HG03175 (cell line): Measurements from ENCODE around the gene LIN7C.
"Not testable (repeated sequence)": the region's sequence is repeated elsewhere in the genome, so short reads cannot be mapped to it uniquely, and the experiment has no call there.

Source experiments
- ATAC-seq: cut with Tn5 transposase; IDR thresholded peaks from one replicate; pipeline ENCODE4 v1.9.1; 2021; ENCODE audit warnings: mild to moderate bottlenecking, moderate library complexity; ENCODE audit not compliant: unreplicated experiment

The LIN7C gene, protein sequence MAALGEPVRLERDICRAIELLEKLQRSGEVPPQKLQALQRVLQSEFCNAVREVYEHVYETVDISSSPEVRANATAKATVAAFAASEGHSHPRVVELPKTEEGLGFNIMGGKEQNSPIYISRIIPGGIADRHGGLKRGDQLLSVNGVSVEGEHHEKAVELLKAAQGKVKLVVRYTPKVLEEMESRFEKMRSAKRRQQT

DNA sequence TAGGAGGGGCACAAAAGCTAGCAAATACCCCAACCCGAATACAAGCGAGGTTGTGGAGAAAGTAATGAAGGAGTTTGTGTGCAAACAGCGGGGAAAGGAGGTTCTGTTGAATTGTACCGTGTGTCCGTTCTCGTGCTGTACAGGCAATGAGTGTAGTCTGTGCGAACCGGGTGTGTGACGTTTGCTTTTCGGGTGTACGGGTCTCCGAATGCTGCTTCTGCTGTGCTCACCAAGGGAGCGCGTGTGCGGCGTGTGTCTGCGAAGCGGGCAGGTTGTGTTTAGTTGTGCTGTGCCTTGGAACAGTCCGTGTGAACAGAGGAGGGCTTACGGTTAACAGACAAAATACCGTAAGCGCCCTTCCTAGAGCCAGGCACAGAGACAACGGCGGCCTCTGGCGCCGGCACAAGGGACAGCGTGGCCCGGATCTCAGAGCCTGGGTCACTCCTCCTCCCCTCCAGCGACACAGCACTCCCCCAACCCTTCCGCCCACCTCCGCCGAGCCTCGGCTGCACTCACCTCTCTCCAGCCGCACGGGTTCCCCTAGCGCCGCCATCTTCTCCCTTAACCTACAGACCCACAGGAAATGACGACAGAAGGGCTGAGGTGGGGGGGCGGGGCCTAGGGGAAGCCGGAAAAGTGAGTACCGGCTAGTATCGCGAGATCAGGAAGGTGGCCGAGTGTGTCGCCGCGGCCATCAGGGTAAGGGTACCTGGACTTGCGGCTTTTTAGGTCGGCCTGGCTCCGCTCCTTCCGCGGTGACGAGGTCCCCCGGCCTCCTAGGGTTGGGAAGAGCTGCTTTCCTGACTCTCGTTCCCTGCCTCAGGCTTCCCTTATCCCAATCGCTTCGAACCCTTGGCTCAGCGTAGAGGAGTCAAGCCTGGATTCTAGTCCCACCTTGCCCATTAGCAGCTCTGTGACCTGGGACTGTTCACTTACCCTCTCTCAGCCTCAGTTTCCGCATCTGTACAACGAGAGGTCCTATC is at the start of gene LIN7C:
TSS of gene LIN7C (minus strand) at position 570 of the 983 bp plus-strand sequence. CDS start at position 553, 17 bp downstream.
- peak; percentile 94 for ATAC-seq

DNA sequence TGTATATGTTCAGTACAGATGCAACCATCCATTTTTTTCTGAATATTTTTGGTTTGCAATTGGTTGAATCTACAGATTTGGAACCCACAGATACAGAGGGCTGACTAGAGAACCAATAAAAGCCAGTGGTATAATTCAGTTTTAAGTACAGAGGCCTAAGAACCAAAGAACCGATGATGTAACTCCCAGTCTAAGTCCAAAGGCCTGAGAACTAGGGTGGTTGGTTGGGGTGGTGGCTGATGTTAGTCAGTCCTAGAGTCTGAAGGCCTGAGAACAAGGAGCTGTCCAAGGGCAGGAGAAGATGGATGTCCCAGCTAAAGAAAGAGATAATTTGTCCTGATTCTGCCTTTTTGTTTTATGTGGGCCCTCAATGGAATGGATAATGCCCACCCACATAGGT is 48.7 kb upstream of the LIN7C start:
- no peak for ATAC-seq

DNA sequence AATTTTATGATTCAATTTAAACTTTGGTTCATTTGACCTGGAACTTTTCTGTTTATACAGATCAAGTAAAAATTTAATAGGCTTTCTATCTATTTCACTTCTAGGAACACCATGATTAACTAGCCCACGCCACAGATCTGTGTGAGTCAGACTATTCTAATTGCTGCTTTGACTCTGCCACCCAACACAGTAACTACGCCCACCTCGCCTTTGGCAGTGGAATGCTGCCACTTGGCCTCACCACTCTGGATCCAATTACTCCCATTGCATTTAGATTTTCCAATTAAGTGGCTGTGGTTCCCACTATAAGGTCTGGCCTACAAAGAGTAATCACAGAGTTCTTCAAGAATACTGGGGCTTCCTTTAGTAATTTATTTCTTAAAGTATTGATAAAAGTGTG is 46.6 kb upstream of the LIN7C start:
- ATAC-seq, result no peak

DNA sequence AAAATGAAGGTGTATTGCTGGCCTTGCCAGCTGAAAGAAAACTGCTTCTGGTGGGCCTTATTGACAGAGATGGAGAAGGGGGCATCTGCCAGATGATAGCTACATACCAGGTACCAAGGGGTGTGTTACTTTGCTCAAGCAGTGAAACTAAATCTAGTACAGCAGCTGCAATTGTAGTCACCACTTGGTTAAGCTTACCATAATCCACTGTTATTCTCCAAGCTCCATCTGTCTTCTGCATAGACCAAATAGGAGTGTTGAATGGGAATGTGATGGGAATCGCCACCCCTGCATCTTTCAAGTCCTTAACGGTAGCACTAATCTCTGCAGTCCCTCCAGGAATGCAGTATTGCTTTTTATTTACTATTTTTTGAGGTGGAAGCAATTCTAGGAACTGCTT is 45.8 kb upstream of the LIN7C start:
- no peak for ATAC-seq

DNA sequence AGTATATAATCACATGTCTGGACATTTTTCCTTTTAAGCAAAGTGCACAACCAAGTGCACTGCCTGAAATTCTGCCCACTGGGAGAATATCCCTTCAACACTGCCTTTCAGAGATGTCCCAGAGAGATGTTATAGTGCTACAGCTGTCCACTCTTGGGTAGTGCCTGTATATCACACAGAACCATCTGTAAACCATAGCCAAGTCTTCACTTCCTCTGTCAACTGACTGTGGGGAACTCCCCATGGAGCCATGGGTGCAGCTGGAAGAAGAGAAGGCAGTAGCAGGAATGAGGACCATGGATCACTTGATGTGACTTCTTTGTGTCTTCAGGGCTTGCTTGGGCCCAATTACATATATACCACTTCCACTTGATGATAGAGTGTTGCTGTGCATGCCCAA is 44.6 kb upstream of the LIN7C start:
- no peak for ATAC-seq

DNA sequence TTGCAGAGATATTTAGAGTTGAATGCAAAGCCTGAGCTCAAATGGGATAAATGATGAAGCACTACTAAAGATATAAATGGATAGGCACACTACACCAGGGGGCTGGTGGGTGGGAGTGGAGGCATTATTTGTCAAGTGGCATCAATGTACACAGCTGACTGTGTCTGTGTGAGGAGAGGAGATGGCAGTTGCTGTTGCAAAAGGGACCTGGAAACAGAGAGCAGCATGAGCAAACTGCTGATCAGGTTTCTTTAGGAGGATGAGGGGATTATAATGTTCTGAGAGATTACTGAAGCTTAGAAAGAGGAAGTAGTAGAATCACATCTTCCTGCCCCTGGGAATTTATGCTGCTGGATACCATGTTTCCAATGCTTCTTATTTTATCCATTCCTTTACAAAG is 39.4 kb upstream of the LIN7C start:
- no peak for ATAC-seq

DNA sequence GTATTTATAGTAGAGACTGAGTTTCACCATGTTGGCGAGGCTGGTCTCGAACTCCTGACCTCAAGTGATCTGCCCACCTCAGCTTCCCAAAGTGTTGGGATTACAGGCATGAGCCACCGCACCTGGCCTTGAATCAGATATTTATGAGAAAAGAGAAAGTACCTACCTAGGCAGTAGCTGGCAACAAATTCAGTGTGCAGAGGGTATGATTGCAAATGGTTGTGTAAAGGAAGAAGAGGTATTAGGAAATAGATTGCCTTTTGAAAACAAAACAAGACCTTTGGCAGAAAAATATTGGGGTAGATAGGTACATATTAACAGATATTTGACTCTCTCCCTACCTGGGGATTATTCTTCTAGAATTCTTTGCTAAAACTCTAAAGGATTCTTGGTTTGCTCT is 38.5 kb upstream of the LIN7C start:
- no peak for ATAC-seq

DNA sequence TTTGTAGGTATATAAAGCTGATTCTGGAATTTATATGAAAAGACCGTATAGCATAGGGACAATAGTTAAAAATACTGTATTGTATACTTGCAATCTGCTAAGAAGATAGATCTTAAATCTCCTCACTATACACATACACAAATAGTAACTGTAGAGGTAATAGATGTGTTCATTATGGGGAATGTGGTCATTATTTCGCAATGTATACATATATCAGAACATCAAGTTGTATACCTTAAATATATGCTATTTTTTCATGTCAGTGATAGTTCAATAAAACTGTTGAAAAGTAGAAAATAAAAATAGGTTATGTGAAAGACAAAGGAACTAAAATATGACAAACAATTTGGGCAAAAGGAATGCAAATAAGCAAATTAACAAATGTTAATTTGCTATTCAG is 35.2 kb upstream of the LIN7C start:
- ATAC-seq, result no peak

DNA sequence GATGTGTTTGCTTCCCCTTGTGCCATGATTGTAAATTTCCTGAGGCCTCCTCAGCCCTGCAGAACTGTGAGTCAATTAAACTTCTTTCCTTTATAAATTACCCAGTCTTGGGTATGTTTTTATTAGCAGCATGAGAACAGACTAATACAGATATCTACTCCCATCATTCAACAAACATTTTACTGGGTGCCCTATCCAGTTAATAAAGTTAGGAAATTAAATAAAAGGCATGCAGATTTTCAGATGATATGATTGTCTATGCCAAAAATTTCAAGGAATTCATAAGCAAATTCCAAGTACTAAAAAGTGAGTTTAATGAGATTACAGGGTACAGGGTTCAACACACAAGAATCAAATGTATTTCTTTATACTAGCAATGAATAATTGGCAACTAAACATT is 33.5 kb upstream of the LIN7C start:
- no peak for ATAC-seq

DNA sequence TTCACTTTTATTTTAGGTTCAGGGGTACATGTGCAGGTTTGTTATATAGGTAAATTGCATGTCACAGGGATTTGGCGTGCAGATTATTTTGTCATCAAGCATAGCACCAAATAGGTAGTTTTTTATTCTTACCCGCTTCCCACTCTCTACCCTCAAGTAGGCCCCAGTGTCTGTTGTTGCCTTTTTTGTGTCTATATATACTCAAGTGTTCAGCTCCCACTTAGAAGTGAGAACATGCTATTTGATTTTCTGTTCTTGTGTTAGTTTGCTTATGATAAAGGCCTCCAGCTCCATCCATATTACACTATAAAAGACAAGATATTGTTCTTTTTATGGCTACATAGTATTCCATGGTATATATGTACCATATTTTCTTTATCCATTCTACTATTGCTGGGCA is 28.5 kb upstream of the LIN7C start:
- no peak for ATAC-seq

DNA sequence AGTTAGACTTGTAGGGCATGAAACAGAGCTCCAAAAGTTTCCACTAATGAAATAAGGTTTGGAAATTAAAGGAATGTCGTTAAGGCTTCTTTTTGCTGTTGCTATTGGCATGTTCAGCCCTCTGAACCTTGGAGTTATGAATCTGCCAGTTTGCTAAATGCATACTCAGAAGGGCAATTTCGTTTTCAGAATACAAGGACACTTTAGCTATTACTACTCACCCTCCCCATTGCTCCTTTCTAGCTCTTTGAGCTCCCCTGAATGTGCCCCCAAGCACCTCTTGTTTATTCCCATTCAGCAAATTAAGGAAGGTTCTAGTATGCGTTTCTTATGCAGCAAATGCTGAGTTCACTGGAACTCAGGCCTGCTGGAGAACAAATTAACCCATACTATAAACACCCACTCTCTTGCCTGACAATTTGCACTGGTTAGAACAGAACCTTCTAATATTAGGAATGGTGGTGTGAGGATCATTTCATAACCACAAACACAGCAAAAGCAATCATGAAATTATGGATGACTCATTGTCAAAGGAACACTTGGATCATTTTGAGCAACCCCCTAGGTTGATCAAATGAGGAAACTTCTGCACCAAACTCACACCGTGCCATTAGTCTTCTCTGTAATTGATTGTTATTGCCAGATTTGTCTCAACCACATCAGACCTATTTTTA is 26.2 kb upstream of the LIN7C start:
- ATAC-seq, result no peak

DNA sequence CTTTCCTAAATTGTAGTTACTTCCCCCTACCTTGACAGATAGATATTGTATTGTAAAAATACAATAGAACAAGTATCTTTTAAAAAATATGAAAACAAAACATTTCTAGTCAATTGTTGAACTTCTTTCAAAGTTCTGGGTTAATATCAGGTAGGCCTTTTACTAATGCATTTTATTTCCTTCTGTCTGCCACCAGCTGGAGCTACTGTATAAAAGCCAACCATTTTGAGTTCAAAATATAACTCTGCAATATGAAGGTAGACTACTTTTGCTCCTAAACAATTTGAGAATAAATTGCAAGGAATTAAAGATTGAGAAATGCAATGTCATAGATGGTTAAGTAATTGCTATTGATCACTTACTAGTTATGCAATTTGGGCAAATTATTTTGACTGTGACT is 22.1 kb upstream of the LIN7C start:
- no peak for ATAC-seq

DNA sequence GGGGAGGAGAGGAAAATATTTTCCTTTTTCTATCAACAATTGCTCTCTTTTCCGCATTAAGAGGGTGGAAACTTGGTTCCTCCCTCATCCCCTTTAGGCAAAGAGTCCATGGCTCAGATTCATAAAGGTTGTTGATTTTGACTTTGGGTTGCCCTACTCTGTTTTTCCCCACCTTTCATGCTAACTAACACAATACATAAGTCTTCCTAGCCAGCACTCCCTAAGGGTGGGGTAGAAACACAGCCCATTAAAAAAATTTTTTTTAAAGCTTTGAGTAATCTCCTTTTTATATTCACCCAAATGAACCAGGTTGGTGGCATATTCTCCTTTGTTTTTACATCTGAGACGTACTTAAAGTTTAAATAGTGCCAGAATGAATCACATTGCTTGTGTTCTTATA is 20.0 kb upstream of the LIN7C start:
- no peak for ATAC-seq

DNA sequence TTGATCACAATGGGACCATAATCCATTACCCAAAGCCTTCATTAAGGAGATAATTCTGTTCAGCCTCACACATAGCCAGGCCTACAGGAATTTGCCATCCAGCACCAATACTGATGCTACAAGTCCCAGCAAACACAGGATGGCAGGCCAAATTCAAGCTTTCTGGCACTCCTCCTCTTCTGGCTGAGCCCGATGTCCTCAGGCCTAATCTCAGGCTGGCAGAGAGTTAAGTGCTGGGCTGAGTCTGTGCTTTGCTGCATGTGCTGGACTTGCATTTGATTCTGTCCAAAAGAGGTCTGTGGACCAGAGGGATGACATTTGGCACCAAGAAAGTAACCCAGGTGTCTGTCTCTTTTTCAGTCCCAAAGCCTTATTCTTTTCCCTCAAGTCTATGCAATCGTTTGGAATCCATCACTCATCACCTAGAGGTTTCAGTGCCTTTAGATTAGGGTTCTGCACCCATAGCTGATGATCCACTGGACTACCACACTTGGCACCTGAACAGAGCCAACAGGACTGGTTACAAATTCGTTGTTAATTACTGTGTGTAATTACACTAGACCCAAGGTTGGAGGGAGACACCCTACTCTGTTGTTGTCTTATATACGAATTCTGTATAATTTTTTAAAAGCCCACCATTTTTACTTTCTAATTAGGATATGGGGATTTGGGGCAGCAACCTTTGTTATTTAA is 19.4 kb upstream of the LIN7C start:
- ATAC-seq, result no peak

DNA sequence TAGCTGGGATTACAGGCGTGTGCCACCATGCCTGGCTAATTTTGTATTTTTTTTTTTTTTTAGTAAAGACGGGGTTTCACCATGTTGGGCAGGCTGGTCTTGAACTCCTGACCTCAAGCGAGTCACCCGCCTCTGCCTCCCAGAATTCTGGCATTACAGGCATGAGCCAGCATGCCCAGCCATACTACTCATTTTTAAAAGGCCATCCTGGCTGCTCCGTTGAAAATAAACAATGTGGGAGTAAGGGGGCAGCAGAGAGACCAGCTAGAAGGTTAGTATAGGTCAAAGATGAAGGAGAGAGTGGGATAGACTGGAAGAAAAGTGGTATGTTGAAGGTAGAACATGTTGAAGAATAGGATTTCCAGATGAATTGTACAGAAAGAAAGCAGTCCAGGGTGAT is 17.6 kb upstream of the LIN7C start:
- no peak for ATAC-seq

DNA sequence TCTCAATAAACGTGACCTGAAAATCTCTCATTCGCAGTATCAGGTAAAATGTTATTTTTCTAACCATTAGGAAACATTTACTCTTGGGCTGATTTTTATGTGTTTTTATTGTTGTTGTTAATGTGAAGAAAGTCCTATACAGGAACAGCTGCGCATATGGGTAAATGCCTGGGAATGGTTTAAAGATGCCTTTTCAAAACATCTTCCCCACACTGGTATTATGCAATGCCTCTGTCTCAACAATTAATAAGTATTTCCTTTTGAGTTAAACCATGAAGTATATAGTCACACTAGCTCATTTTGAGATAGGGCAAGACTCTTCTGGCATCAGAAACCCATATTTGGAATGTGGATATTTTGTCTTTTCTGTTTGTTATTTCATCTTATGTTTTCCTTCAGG is 13.7 kb upstream of the LIN7C start:
- ATAC-seq, result no peak

DNA sequence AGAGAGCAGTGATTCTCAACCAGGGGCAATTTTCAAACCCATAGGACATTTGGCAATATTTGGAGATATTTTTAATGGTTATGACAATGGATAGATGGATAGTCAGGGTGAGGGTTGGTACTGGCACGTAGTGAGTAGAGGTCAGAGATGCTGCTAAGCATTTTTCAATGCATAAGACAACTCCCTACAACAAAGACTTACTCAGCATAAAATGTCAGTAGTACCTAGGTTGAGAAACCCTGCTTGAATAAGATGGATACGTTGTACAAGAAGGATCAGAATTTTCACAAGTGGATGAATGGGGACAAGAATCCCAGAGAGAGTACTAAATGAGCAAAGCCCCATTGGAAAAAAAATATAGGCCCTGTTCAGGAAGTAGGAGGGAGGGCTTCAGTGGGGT is 11.9 kb upstream of the LIN7C start:
- no peak for ATAC-seq

DNA sequence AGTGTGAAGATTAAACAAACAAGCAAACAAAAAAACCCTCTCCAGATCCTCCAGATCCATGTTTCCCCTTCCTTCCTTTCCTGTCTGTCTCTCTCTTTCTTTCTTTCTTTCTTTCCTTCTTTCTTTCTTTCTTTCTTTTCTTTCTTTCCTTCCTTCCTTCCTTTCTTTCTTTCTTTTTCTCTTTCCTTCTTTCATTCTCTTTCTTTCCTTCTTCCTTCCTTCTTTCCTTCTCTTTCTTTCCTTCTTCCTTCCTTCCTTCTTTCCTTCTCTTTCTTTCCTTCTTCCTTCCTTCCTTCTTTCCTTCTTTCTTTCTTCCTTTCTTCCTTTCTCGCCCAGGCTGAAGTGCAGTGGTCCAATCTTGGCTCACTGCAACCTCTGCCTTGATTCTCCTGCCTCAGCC is 10.9 kb upstream of the LIN7C start:
- ATAC-seq, result not testable (repeated sequence)

DNA sequence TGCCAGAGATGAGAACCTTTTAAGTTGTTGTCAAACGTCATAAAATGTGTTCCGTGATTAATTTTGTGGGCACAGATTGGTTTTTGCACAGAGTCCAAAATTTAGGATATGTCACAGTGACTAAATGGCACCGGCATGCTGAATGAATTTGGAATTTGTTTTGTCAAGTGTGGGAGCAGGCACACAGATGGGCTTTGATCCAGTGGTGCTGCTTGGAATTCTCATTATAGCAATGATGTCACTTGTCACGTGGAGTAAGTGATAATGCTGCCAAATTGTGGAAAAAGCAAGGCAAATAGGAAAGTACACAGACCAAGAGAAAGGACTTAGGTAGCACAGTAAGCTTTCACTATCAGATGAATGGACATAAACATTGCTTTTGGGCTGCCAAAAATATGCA is 8.0 kb upstream of the LIN7C start:
- no peak for ATAC-seq

DNA sequence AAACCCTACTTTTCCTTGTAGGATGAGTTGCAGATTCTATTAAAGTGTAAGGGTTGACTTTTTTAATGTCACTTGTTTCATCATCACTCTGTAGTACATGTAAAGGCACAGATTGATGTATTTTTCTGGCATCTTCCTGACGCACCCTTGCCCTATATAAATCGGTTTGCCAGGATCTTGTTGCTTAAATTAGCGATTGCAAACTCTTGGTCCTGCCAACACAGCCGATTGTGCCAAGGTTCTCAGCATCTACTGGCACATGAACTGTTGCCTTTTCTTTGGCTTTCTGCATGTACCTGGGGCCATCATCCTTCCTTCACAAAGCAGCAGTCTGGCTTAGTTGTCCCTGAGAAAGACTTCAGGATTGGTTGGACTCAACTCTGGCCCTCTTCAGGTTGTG is 7.5 kb upstream of the LIN7C start:
- no peak for ATAC-seq

DNA sequence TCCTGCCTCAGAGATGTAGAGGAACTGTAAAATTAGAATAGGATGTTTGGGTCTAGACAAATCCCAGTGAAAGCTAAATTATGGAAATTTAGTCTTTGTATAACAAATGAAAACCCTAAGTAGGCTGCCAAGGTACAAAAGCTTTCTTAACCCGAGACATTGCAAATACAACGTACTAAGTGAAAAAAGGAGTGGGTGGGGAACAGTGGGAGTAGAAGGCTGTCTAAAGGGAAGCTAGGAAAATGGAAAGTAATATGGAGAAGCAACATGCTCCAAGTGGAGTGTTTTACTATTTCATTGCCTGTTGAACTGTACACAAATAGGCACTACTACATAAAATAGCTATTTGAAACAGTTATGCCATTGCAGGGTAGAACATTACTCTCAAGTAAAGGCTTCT is 6.8 kb upstream of the LIN7C start:
- no peak for ATAC-seq
